SU-DHL-6 (cell line): ENCODE data around the gene ZFAND2A.
A peak's percentile ranks its signal among the peaks of the same experiment; 100 is the strongest.

Experiments used
- EZH2phosphoT487 ChIP-seq: fragments of 200-600 bp; sonication (generic), shearing (Covaris generic); conservative IDR thresholded peaks from 2 replicates; pipeline ENCODE4 v1.6.1; 2018; ENCODE audit warnings: mild to moderate bottlenecking, antibody characterized with exemption, low read length, moderate library complexity, mixed read lengths
- TF ChIP-seq, protein P1 (sequence below): fragments of 200-600 bp; sonication (generic); IDR thresholded peaks from one replicate; pipeline ENCODE4 v1.5.1; 2017; ENCODE audit warnings: antibody characterized with exemption, mild to moderate bottlenecking, low read length, moderate library complexity; ENCODE audit not compliant: insufficient read depth, poor library complexity, severe bottlenecking

DNA sequence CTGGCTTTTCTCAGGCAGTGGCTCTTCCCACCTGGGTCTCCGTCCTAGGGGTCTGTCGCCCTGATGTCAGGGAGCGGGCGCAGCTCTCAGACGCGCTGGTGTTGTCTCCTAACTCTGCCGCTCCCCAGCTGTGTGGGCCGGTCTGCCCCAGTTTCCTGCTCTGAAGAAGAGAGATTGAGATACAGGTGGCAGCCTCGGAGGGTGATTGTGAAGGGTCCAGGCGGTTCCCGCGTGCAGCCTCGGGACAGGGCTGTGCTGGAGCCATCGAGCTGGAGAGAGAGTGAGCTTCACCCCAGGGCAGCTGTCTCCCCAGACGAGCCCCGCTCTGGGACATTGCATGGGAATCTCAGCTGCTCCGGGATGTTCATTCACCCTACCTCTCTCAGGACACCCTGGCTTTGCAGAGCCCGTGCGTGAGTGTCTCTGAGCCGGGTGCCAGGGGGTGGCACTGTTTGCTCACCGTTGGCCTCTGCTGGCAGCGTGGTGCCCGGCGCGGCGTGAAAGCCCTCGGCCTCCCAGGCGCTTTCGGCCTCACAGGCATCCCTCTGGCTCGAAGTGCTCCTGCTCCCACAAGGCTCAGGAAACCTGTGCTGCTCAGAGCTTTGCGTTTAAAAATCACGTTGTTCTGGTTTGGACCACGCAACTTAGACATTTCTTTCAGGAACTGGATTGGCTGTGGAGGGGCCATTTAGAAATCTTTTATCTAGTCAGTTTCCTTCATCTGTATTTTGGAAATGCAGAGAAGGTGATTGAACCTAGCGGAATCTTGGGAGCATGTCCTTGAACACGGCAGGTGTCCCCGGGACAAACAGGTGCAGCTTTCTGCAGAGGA is 33.8 kb upstream of the ZFAND2A start:
- TF ChIP-seq, protein P1, sequence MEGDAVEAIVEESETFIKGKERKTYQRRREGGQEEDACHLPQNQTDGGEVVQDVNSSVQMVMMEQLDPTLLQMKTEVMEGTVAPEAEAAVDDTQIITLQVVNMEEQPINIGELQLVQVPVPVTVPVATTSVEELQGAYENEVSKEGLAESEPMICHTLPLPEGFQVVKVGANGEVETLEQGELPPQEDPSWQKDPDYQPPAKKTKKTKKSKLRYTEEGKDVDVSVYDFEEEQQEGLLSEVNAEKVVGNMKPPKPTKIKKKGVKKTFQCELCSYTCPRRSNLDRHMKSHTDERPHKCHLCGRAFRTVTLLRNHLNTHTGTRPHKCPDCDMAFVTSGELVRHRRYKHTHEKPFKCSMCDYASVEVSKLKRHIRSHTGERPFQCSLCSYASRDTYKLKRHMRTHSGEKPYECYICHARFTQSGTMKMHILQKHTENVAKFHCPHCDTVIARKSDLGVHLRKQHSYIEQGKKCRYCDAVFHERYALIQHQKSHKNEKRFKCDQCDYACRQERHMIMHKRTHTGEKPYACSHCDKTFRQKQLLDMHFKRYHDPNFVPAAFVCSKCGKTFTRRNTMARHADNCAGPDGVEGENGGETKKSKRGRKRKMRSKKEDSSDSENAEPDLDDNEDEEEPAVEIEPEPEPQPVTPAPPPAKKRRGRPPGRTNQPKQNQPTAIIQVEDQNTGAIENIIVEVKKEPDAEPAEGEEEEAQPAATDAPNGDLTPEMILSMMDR = peak; percentile 60
- no peak for TF ChIP-seq EZH2phosphoT487
